ENCODE measurements around the gene SH2D3C. TPM values are rescaled to one million over a fixed set of nuclear protein-coding genes. Genes with fewer than 3 reads are reported as not detected.
A peak's percentile ranks its signal among the peaks of the same experiment; 100 is the strongest.

SH2D3C gene
- total RNA-seq, 1 donor from 2014 or later: 5.8 TPM

DNA sequence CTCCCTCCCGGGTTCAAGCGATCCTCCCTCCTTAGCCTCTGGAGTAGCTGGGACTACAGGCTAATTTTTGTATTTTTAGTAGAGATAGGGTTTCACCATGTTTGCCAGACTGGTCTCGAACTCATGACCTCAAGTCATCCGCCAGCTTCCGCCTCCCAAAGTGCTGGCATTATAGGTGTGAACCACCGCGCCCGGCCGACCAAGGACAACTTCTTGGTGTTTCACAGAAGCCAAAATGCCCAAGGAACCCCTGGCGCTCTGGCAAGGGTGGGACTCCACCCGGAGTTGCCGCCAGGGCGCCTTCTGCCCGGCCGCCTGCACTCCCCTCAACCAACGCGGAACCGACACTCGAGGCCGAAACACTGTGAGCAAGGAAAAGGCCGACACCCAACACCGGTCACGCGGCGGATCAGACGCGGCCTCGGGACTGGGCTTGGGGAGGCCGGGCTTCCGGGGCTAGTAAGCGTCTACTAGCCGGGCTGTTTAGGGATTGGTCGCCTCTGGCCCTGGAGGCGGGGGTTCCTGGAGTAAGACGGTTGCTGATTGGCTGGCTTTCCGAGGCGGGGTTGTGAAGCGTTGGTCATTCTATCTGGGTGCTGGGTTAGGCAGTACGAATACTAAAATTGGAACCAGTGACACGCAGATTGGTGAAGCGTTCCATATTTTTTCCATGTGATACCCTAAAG, 79.3 kb downstream of the SH2D3C start:
- no peaks in the 10 kb centered on the region for H3K36me3 Mint-ChIP-seq (ENCODE audit: low read depth, unreplicated experiment)
- Histone ChIP-seq H2AFZ (ENCODE audit: low read depth, low read length) (peak overlapping the region; percentile 96), H3K9me3 (ENCODE audit: insufficient read depth, low read depth, low read length) (no peaks in the 10 kb centered on the region), H4K20me1 (ENCODE audit: insufficient read depth, low read length) (no peaks in the 10 kb centered on the region), H3K79me2 (ENCODE audit: insufficient read depth, low read length) (no peaks in the 10 kb centered on the region), H3K4me1 (ENCODE audit: insufficient read depth, low read length) (peaks cover 9% of the 10 kb centered on the region), H3K4me3 (ENCODE audit: insufficient read depth, low read depth, low read length) (peak overlapping the region; percentile 29), H3K36me3 (ENCODE audit: insufficient read depth, low read length) (no peaks in the 10 kb centered on the region), H3K27ac (ENCODE audit: low read depth, low read length) (peak overlapping the region; percentile 25), H3K4me2 (ENCODE audit: low read length) (peak overlapping the region; percentile 75), H3K27me3 (ENCODE audit: insufficient read depth, low read length) (no peaks in the 10 kb centered on the region), H3K9ac (ENCODE audit: low read length) (peak overlapping the region; percentile 68)
- FAIRE-seq (no peak), DNase-seq (ENCODE audit: low read depth) (peak; percentile 93)
- H3K4me3 Mint-ChIP-seq (ENCODE audit: unreplicated experiment): peak overlapping the region; percentile 60
- no peak overlapping the region for H3K27ac Mint-ChIP-seq (ENCODE audit: unreplicated experiment)
- H3K27me3 Mint-ChIP-seq (ENCODE audit: low read depth, unreplicated experiment): peaks cover 4% of the 10 kb centered on the region
- no peak for TF ChIP-seq EZH2 (IDR thresholded peaks at IDR 0.05; ENCODE audit: insufficient read depth, low read length)
- TF ChIP-seq, protein P1, sequence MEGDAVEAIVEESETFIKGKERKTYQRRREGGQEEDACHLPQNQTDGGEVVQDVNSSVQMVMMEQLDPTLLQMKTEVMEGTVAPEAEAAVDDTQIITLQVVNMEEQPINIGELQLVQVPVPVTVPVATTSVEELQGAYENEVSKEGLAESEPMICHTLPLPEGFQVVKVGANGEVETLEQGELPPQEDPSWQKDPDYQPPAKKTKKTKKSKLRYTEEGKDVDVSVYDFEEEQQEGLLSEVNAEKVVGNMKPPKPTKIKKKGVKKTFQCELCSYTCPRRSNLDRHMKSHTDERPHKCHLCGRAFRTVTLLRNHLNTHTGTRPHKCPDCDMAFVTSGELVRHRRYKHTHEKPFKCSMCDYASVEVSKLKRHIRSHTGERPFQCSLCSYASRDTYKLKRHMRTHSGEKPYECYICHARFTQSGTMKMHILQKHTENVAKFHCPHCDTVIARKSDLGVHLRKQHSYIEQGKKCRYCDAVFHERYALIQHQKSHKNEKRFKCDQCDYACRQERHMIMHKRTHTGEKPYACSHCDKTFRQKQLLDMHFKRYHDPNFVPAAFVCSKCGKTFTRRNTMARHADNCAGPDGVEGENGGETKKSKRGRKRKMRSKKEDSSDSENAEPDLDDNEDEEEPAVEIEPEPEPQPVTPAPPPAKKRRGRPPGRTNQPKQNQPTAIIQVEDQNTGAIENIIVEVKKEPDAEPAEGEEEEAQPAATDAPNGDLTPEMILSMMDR (IDR thresholded peaks at IDR 0.05; ENCODE audit: insufficient read depth, low read depth, low read length): no peak
- H3K9me3 Mint-ChIP-seq (ENCODE audit: unreplicated experiment): peaks cover 4% of the 10 kb centered on the region
- no peaks in the 10 kb centered on the region for H3K4me1 Mint-ChIP-seq (ENCODE audit: low read depth, unreplicated experiment)

DNA sequence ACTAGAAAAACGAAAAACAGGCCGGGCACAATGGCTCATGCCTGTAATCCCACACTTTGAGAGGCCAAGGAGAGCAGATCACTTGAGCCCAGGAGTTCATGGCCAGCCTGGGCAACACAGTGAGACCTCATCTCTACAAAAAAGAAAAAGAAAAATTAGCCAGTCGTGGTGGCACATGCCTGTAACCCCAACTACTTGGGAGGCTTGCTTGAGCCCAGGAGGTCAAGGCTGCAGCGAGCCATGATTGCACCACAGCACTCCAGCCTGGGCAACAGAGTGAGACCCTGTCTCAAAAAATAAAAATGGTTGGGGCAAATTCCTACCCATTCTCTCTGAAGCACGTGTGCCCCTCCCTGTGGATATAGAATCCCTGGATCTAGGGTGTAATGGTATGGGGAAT, 80.1 kb downstream of the SH2D3C start:
- H3K36me3 Mint-ChIP-seq (ENCODE audit: low read depth, unreplicated experiment): peaks cover 4% of the 10 kb centered on the region
- no peaks in the 10 kb centered on the region for H3K4me1 Mint-ChIP-seq (ENCODE audit: low read depth, unreplicated experiment)

More for the DNA sequence above, 80.1 kb downstream of the SH2D3C start:
- Mint-ChIP-seq H3K27ac (ENCODE audit: unreplicated experiment) (no peak overlapping the region), H3K9me3 (ENCODE audit: unreplicated experiment) (peaks cover 4% of the 10 kb centered on the region), H3K27me3 (ENCODE audit: low read depth, unreplicated experiment) (peaks cover 4% of the 10 kb centered on the region), H3K4me3 (ENCODE audit: unreplicated experiment) (no peak overlapping the region)
- H3K79me2 ChIP-seq (ENCODE audit: insufficient read depth, low read length): no peaks in the 10 kb centered on the region
- FAIRE-seq: no peak
- H3K4me3 ChIP-seq (ENCODE audit: insufficient read depth, low read depth, low read length): no peak overlapping the region
- H4K20me1 ChIP-seq (ENCODE audit: insufficient read depth, low read length): no peaks in the 10 kb centered on the region
- TF ChIP-seq, protein P1 (IDR thresholded peaks at IDR 0.05; ENCODE audit: insufficient read depth, low read depth, low read length): no peak
- no peak for TF ChIP-seq EZH2 (IDR thresholded peaks at IDR 0.05; ENCODE audit: insufficient read depth, low read length)
- H3K9ac ChIP-seq (ENCODE audit: low read length): no peak overlapping the region
- no peaks in the 10 kb centered on the region for H3K36me3 ChIP-seq (ENCODE audit: insufficient read depth, low read length)
- no peak overlapping the region for H3K4me2 ChIP-seq (ENCODE audit: low read length)
- DNase-seq (ENCODE audit: low read depth): no peak
- H3K4me1 ChIP-seq (ENCODE audit: insufficient read depth, low read length): peaks cover 9% of the 10 kb centered on the region
- H3K27me3 ChIP-seq (ENCODE audit: insufficient read depth, low read length): no peaks in the 10 kb centered on the region
- no peak overlapping the region for H3K27ac ChIP-seq (ENCODE audit: low read depth, low read length)
- H2AFZ ChIP-seq (ENCODE audit: low read depth, low read length): no peak overlapping the region
- H3K9me3 ChIP-seq (ENCODE audit: insufficient read depth, low read depth, low read length): no peaks in the 10 kb centered on the region

Measured in astrocyte (in vitro differentiated cells and primary cell).